ENCODE results near the gene PGAM5. TPM values are rescaled to one million over a fixed set of nuclear protein-coding genes. Genes with fewer than 3 reads are reported as not detected.

The PGAM5 gene
- polyA plus RNA-seq, 2 of the 4 experiments (the other 2 are of a cell fraction): 29.3 to 51.3 TPM

- POLR2A ChIA-PET: no interaction called here
These were observed 46.2 kb upstream of the PGAM5 start for GRCh38 chr12:132664206-132665148.

GRCh38 chr12:132665149-132665491 lies 45.5 kb upstream of the PGAM5 start:
- no peak for FAIRE-seq
- WGBS (ENCODE audit: missing lambda C conversion rate): 97% methylated on average over 13 of the region's 13 CpGs
- ChIA-PET CTCF (interaction anchor here (1.2 kb wide), 1 partner anchor 26 kb away, joined by 4 read pairs; no protein-coding TSS in a partner anchor), POLR2A (no interaction called here)
- no peak for DNase-seq (ENCODE audit: low read depth in 1 of 2, low spot score in 1 of 2)
- Histone ChIP-seq H3K27ac (no peak overlapping the region), H3K9me3 (no peaks in the 10 kb centered on the region), H3K4me3 (no peak overlapping the region), H3K4me2 (no peak overlapping the region), H3K4me1 (no peaks in the 10 kb centered on the region)
- ATAC-seq: no peak
- TF ChIP-seq NFE2L2 (conservative IDR thresholded peaks at IDR 0.05; ENCODE audit: low read length): no peak
- TF ChIP-seq ZNF302 (CRISPR knock-in tag; IDR thresholded peaks at IDR 0.05): no peak
- TF ChIP-seq ZFP36 (IDR thresholded peaks at IDR 0.05; ENCODE audit: borderline replicate concordance, partially characterized antibody): no peak
- no peak for TF ChIP-seq KDM5A (IDR thresholded peaks at IDR 0.05)
- TF ChIP-seq SMC3 (IDR thresholded peaks at IDR 0.05): no peak
- TF ChIP-seq POLR2AphosphoS2 (conservative IDR thresholded peaks at IDR 0.05; ENCODE audit: low read length): no peak
- no peak for TF ChIP-seq HMGXB4 (CRISPR knock-in tag; IDR thresholded peaks at IDR 0.05; ENCODE audit: borderline replicate concordance)
- TF ChIP-seq EHF (CRISPR knock-in tag; IDR thresholded peaks at IDR 0.05): no peak
- no peak for TF ChIP-seq FOSL2 (IDR thresholded peaks at IDR 0.05)
- no peak for TF ChIP-seq FOSL2 (CRISPR knock-in tag; IDR thresholded peaks at IDR 0.05)
- TF ChIP-seq GATA3 (IDR thresholded peaks at IDR 0.05; ENCODE audit: borderline replicate concordance): no peak
- no peak for TF ChIP-seq ESRRA (IDR thresholded peaks at IDR 0.05; ENCODE audit: borderline replicate concordance, low read length)

More at GRCh38 chr12:132664206-132665148, 46.2 kb upstream of the PGAM5 start:
- 94% methylated on average over 20 of the region's 21 CpGs for WGBS (ENCODE audit: missing lambda C conversion rate)
- ATAC-seq (no peak; a peak in 1 of 6 replicates), FAIRE-seq (no peak), DNase-seq (ENCODE audit: low read depth in 1 of 2, low spot score in 1 of 2) (no peak)
- no peak overlapping the region for H3K27ac ChIP-seq
- CTCF ChIA-PET: no interaction called here
- no peak overlapping the region for H3K4me2 ChIP-seq
- no peaks in the 10 kb centered on the region for H3K9me3 ChIP-seq
- TF ChIP-seq ZSCAN20 (CRISPR knock-in tag; IDR thresholded peaks at IDR 0.05) (no peak), KDM5A (IDR thresholded peaks at IDR 0.05) (no peak), EP300 (IDR thresholded peaks at IDR 0.05) (no peak)
- no peak overlapping the region for H3K4me3 ChIP-seq
- H3K4me1 ChIP-seq: no peaks in the 10 kb centered on the region

GRCh38 chr12:132665794-132666193 lies 44.8 kb upstream of the PGAM5 start:
- H3K9me3 ChIP-seq: no peaks in the 10 kb centered on the region
- no peak overlapping the region for H3K27ac ChIP-seq
- DNase-seq (ENCODE audit: low read depth in 1 of 2, low spot score in 1 of 2): no peak
- no peak for TF ChIP-seq GATA3 (IDR thresholded peaks at IDR 0.05; ENCODE audit: borderline replicate concordance)
- TF ChIP-seq HOXB5 (CRISPR knock-in tag; IDR thresholded peaks at IDR 0.05): no peak
- TF ChIP-seq CBX8 (IDR thresholded peaks at IDR 0.05): no peak
- no peak for TF ChIP-seq PHF8 (IDR thresholded peaks at IDR 0.05; ENCODE audit: borderline replicate concordance, low read depth)
- no peak for TF ChIP-seq BHLHE40 (IDR thresholded peaks at IDR 0.05; ENCODE audit: low read depth, low read length)
- TF ChIP-seq ZC3H11A (IDR thresholded peaks at IDR 0.05): no peak
- no peak for TF ChIP-seq HOXA7 (CRISPR knock-in tag; IDR thresholded peaks at IDR 0.05)
- no peak for TF ChIP-seq HDAC2 (IDR thresholded peaks at IDR 0.05)
- TF ChIP-seq RNF2 (IDR thresholded peaks at IDR 0.05; ENCODE audit: borderline replicate concordance, low read depth): no peak
- TF ChIP-seq RARB (CRISPR knock-in tag; IDR thresholded peaks at IDR 0.05): no peak
- no peak for TF ChIP-seq RCOR1 (IDR thresholded peaks at IDR 0.05; ENCODE audit: low read depth, low read length)
- no peak for TF ChIP-seq FOXS1 (CRISPR knock-in tag; IDR thresholded peaks at IDR 0.05)
- H3K4me3 ChIP-seq: no peak overlapping the region
- no peak for ATAC-seq
- no peak for FAIRE-seq
- 94% methylated on average over 6 of the region's 6 CpGs for WGBS (ENCODE audit: missing lambda C conversion rate)
- ChIA-PET CTCF (interaction anchor here (1.2 to 1.3 kb wide), 2 partner anchors 27 to 104 kb away, joined by 4 read pairs; no protein-coding TSS in a partner anchor), POLR2A (no interaction called here)
- H3K4me2 ChIP-seq: no peak overlapping the region
- H3K4me1 ChIP-seq: no peaks in the 10 kb centered on the region
